ENCODE results near the gene SHISA8.

SHISA8 gene

DNA sequence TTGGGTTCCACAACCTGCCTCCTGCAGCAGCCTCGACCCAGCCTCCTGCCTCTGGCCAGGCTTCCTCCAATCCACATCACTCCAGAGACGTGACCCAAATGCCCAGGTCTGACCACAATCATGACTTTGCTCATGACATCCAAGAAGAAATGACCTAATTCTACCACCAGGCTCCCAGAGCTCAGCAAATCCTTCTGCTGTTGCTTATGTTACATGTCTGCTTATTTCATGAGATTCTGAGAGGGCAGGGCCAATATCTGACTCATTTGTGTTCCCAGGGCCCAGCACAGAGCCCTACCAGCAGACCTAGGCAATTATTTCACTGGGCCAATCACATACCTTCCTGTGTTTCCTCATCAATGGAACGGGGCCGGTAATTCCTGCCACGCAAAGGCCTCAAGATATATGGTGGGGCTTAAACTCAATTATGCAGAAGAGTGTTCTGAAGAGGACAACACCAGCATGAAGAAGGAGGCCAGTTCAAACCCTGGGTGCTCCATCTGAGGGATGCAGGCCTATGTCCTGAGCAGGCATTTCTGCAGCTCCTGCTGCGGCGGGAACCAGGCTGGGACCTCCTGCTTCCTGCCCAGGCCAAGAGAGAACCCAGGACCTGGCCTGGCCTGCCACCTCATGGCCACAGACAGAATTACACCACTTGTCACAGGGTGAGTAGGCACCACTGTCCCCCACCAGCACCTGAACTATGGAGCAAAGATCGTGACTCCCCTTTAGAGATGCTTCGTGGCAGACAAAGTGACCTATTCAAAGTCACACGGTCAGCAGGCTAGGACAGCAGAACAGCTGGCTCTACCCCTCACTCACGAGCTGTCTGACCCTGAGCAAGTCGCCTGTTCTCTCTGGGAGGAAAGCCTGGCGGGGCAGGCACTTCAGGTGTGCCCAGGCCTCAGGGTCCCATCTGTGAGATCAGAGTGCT lies 26.2 kb upstream of the SHISA8 start:
- no peak for DNase-seq (ENCODE audit: insufficient read length, low spot score)
- TF ChIP-seq, protein P1, sequence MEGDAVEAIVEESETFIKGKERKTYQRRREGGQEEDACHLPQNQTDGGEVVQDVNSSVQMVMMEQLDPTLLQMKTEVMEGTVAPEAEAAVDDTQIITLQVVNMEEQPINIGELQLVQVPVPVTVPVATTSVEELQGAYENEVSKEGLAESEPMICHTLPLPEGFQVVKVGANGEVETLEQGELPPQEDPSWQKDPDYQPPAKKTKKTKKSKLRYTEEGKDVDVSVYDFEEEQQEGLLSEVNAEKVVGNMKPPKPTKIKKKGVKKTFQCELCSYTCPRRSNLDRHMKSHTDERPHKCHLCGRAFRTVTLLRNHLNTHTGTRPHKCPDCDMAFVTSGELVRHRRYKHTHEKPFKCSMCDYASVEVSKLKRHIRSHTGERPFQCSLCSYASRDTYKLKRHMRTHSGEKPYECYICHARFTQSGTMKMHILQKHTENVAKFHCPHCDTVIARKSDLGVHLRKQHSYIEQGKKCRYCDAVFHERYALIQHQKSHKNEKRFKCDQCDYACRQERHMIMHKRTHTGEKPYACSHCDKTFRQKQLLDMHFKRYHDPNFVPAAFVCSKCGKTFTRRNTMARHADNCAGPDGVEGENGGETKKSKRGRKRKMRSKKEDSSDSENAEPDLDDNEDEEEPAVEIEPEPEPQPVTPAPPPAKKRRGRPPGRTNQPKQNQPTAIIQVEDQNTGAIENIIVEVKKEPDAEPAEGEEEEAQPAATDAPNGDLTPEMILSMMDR (IDR thresholded peaks at IDR 0.05; ENCODE audit: insufficient read depth, missing control alignments) = peak; percentile 94
- no peak for FAIRE-seq

DNA sequence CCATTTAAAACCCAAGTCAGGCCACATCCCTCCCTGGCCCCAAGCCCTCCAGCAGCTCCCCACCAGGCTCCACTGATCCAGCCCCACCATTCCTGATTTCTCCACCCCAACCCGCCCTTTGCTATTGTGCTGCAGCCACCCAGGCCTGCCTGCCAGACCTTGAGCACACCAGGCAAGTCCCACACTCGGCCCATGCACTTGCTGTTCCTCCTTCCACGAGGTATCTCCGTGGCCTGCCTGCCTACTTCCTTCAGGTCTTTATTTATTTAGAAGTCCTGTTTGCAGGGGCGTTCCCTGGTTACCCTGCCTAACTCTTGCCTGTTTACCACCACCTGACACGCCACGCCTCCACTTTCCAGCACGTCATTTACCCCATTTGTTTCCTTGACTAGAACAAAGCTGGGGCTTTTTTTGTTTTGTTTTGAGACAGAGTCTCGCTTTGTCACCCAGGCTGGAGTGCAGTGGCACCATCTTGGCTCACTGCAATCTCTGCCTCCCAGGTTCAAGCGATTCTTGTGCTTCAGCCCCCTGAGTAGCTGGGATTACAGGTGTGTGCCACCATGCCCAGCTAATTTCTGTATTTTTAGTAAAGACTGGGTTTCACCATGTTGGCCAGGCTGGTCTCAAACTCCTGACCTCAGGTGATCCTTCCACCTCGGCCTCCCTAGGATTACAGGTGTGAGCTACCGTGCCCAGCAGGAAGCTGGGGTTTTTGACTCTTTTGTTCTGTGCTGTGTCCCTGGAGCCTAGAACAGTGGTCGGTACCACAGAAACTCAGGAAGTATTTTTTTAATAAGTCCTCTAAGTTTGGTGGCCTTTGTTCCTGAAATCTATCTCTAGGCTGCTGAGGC lies 25.3 kb upstream of the SHISA8 start:
- no peak for DNase-seq (ENCODE audit: insufficient read length, low spot score)
- TF ChIP-seq, protein P1 (IDR thresholded peaks at IDR 0.05; ENCODE audit: insufficient read depth, missing control alignments) = no peak
- no peak for FAIRE-seq

DNA sequence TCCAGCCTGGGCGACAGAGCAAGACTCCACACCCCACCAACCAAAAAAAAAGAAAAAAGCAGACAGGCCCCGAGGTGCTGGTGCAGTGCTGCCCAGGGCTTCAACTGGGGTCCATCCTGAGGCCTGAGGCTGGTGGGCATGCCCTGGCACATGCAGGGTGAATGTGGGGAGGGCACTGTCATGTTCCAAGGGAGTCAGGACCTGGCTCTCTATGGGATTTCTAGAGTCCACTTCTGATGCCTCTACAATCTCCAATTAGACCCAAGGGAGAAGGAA lies 22.0 kb upstream of the SHISA8 start:
- TF ChIP-seq, protein P1 (IDR thresholded peaks at IDR 0.05; ENCODE audit: insufficient read depth, missing control alignments) = no peak
- DNase-seq (ENCODE audit: insufficient read length, low spot score) (no peak), FAIRE-seq (no peak)

DNA sequence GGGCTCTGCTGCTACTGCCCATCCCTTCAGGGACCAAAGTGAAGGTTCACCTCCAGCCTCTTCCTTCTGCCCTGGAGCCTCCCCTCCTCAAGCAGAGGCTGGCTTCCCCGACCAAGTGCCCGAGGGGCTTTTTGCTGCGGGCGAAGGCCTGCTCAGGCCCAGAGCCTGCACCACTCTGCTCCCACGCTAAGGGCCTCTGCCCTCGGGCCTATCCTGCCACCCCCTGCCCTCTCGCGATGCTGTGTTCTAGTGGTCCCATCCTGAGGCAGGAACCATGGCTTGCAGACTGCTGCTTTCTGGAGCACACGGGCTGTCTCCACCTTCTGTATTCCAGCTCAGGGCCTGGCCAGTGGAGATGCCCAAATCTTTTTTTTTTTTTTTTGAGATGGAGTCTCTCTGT lies 20.6 kb upstream of the SHISA8 start:
- FAIRE-seq = no peak
- TF ChIP-seq, protein P1 (IDR thresholded peaks at IDR 0.05; ENCODE audit: insufficient read depth, missing control alignments) = no peak
- DNase-seq (ENCODE audit: insufficient read length, low spot score) = no peak

DNA sequence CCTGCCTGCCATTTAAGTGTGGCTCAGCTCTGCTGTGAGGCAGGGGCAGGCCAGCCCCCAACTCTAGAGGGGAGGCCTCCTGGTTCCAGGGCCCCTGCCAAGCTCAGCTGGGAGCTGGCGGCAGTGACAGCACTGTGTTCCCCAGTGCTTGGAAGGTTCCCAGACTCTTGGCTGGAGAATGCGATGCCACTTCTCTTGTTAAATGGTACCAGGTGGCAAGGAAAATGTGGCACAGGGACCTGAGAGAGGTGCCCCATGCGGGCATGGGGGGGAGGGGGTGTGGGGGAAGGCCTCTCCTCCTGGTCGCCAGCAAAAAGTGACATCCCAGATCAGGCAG lies 20.1 kb upstream of the SHISA8 start:
- no peak for DNase-seq (ENCODE audit: insufficient read length, low spot score)
- TF ChIP-seq, protein P1 (IDR thresholded peaks at IDR 0.05; ENCODE audit: insufficient read depth, missing control alignments) = no peak
- no peak for FAIRE-seq

DNA sequence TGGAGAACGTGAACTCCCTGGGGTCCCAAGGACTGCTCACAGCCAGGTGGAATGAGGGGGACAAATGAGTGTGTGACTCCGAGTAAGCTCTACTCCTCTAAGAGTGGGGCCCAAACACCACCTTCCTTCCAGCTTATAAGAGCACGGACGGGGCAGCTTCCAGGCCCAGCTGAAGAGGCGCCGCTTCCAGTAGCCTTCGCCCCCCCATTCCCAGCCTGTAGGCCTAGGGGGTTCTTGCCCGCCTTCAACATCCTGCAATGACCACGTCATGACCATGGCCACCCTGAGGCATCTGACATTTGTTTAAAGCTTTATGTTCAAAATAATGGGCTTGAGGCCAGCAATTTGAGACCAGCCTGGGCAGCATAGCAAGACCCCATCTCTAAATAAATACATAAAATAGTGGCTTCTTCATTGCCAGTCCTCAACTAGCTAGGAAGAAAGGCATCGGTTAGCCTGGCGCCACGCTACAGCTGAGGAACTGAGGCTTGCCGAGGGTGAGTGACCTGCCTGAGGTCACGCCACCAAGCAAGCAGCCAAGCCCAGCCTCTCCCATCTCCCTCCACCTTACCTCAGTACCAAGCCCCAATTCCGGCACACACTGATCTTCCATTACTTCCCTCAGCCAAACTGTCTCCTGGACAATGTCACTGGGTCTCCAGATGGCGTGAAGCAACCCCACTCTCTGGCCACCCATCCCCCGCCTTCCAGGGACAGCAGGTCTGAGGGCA lies 19.6 kb upstream of the SHISA8 start:
- TF ChIP-seq, protein P1 (IDR thresholded peaks at IDR 0.05; ENCODE audit: insufficient read depth, missing control alignments) = no peak
- DNase-seq (ENCODE audit: insufficient read length, low spot score) (no peak), FAIRE-seq (no peak)

Measured in D721Med (cell line).